ENCODE results near the gene UBTD1.
"Not testable (repeated sequence)": the region's sequence is repeated elsewhere in the genome, so short reads cannot be mapped to it uniquely, and the experiment has no call there.

Gene UBTD1

GRCh38 chr10:97538839-97539238 is 40.1 kb downstream of the UBTD1 start:
- DNase-seq (ENCODE audit: low read depth) = no peak

GRCh38 chr10:97539523-97540200 is 40.9 kb downstream of the UBTD1 start:
- no peak for DNase-seq (ENCODE audit: low read depth)

DNA sequence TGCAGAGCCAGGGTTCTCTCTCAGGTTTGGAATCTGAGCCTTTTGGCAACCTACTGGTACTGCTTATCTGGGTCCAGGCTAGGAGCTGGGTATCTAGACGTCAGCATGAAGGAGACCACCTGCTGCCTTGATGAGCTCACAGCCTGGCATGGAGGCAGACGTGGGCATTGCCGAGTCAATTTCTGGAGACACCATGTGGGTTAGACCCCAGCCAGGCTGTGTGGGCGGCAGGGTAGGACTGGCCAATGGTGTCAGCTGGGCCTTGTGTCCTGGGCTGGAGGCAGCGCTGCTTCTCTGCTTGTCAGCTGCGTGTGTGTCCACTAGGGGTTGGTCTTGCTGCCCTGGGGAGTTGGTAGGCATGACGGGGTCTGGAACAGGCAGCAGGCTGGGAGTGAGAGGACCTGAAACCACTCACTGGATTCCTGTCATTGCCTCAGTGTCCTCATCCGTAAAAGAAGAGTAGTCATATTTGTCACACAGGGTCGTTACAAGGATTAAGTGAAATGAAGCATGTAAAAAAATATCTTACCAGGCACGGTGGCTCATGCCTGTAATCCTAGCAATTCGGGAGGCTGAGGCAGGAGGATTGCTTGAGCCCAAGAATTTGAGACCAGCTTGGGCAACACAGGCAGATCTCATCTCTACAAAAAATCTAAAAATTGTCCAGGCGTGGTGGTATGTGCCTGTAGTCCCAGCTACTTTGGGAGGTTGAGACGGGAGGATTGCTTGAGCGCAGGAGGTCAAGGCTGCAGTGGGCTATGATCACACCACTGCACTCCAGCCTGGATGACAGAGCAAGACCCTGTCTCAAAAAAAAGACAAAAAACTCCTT is 42.2 kb downstream of the UBTD1 start:
- DNase-seq (ENCODE audit: low read depth) = no peak

- peak; percentile 15 for DNase-seq (ENCODE audit: low read depth)
Measured at GRCh38 chr10:97542169-97543024, 43.7 kb downstream of the UBTD1 start.

DNA sequence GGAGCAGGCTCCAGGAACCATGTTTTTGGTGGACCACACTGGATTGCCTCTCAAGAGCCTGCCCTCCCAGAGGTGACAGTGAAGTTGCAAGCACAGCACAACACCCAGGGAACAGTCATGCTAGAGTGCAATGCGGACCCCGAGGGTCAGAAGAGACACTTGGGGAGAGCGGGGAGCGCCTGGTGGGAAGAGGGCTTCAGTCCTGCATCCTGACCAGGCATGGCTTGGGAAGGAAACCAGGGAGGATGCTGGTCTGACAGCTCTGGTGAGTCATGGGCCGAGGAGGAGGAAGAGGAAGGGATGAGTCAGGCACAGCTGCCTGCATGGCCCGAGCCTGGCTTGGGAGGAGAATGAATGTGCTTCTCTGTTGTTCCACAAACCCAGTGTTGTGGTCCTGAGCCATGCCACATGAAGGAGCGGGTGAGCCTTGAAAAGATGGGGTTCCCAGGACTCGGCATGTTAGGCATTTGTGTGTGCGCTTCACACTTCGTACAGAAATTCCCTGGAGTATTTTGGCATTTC is 44.4 kb downstream of the UBTD1 start:
- peak; percentile 22 for DNase-seq (ENCODE audit: low read depth)

GRCh38 chr10:97546456-97547270 is 47.9 kb downstream of the UBTD1 start:
- DNase-seq (ENCODE audit: low read depth) = no peak

- no peak for DNase-seq (ENCODE audit: low read depth)
Measured at GRCh38 chr10:97547271-97547600, 48.5 kb downstream of the UBTD1 start.

GRCh38 chr10:97547962-97548361 is 49.2 kb downstream of the UBTD1 start:
- no peak for DNase-seq (ENCODE audit: low read depth)

- no peak for DNase-seq (ENCODE audit: low read depth)
Measured at GRCh38 chr10:97548828-97549455, 50.2 kb downstream of the UBTD1 start.

DNA sequence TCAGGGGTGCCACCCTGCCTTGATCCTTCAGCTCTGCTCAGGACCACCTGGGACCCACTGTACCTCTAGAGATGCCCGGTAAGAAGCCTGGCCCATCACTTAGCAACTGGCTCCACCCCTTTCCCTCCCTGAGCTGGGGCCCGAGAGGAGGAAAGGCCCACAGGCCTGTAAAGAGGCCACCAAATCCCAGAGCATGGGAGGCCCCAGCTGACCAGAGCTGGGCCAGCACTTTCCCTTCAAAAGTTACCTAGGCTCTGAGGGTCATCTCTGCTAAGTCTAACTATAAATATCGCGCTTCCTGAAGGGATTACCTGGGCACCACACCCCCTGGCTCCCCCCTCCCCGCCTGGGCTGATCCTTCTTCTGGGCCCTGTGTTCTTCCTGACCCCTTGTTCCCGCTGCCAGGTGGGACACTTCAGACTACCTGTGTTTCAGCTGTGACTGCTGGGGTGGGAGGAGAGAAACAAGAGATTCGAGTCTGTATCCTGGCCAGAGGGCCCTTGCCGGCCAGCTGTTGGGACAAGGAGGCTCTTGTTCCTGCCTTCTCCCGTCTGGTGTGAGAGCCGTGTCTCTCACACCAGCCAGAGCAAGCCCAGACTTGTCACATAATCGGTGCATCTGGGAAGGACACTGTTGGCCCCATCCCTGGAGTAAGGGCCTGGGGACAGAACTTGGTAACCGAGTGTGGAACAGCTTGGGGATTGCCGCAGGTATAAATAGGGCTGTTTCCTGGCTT is 51.0 kb downstream of the UBTD1 start:
- no peak for DNase-seq (ENCODE audit: low read depth)

DNA sequence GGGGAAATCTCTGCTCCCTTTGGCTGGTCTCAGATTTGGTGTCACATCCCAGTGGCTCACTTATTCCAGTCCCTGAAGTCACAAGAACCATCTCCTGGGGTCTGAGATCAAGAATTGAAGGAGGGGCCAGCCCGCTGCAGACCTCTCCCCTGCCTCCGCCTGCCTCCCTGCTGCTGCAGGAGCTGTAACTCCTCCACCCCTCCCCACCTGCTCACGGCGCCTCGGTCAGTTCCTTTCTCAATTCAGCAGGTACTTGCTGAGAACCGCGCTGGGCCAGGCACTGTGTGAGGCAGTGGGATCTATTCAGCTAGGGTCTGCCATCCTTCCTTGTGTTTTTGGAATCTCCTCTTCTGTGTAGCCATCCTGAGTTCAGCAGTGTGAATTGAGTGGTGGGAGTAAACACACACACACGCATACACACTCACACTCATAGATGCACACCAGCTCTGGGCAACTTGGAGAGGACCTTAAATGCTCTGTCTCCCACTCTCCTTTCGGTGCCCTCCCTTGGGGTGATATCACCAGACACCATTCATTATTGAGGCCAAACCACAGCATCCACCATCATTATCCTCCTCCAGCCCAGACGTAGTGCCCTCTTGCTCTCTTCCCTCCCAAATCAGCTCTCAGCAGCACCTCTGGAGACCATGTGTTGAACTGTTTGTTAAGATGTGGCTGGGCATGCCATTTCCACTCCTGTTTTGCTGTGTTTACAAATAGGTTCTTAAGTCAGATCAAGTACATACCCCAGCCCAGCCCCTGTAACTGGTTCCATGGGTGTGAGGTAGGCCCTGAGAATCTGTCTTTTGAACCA is 51.8 kb downstream of the UBTD1 start:
- DNase-seq (ENCODE audit: low read depth) = no peak

- no peak for DNase-seq (ENCODE audit: low read depth)
Measured at GRCh38 chr10:97551271-97551670, 52.5 kb downstream of the UBTD1 start.

DNA sequence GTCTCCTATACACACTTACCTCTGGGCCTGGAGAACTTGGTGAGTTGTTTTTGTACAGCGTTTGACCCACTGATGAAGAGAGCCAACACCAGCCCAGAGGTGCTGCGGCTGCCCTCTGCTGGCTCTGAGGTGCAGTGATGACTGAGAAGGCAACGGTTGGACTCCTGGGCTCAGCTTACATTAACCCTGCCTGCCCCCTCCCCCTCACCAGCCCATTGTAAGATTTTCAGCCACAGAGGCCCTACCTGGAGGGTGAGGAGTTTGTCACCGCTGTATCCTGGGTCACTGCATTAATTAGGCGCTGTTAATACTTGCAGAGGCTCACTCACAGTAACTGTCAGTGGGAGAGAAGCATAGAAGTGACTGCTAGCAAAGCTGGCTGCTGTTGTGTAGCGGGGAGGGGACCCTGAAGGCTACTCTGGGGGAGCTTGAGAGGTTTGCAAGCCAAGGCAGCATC is 54.9 kb downstream of the UBTD1 start:
- peak; percentile 31 for DNase-seq (ENCODE audit: low read depth)

DNA sequence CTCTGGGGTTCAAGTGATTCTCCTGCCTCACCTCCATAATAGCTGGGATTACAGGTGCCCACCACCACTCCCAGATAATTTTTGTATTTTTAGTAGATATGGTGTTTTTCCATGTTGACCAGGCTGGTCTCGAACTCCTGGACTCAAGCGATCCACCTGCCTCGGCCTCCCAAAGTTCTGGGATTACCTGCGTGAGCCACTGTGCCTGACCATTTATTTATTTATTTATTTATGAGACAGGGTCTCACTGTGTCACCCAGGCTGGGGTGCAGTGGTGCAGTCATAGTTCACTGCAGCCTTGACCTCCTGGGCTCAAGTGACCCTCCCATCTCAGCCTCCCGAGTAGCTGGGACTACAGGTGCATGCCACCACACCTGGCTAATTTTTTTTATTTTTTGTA is 55.6 kb downstream of the UBTD1 start:
- DNase-seq (ENCODE audit: low read depth) = not testable (repeated sequence)

DNA sequence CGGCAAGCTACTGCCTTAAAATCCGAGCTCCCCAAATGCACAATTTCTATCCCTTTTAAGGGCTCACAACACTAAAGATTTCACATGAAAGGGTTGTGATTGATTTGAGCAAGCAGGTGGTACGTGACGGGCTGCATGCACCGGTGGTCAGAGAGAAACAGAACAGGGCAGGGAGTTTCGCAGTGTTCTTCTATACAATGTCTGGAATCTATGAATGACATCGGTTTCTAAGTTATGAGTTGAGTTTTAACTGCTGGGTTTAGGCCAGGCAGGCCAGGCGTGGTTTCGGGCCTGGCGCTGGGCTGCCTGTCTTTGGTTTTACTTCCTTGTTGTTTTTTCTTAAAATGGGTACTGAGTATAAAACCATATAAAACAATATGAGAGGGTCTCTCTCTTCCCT is 56.8 kb downstream of the UBTD1 start:
- not testable (repeated sequence) for DNase-seq (ENCODE audit: low read depth)

DNA sequence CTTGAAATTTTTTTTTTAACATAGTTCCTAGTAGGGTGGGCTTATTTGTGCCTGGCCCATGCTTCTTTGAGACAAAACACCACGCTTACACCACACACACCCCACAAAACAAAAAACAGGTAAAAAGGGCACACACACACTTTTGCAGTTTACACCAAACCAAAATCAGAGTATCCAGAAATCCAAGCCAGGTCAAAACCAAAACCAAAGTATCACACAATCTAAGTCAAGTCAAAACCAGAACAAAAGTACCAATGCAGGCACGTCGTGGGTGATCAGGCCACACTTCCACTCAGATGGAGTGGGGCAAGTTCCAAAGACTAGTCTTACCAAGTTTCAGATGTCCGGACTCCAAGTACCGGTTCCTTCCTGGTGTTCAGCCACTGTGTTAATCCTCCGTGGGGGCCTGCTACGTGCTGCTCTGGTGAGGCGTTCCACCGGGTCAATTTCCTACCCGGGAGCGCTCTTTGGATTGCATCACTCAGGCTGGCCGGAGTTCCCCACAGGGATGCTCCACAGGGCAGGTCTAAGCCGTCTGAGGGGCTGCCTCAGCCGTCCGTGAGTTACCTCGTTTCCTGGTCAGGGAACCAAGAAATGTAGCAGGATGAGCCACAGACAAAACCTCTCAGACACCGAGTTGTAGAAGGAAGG is 62.1 kb downstream of the UBTD1 start:
- DNase-seq (ENCODE audit: low read depth) = not testable (repeated sequence)

GRCh38 chr10:97561386-97562077 is 62.8 kb downstream of the UBTD1 start:
- DNase-seq (ENCODE audit: low read depth) = not testable (repeated sequence)

GRCh38 chr10:97562329-97562728 is 63.6 kb downstream of the UBTD1 start:
- not testable (repeated sequence) for DNase-seq (ENCODE audit: low read depth)

Data from stimulated activated CD8-positive, alpha-beta memory T cell treated with anti-CD3 and anti-CD28 coated beads, Interleukin-12 subunit alpha, Interleukin-12 subunit beta, amount 100 ng/mL, for 4 hours (primary cell).